Fibroblast of the aortic adventitia (primary cell): ENCODE measurements around the gene UBXN6. TPM values are rescaled to one million over a fixed set of nuclear protein-coding genes. Genes with fewer than 3 reads are reported as not detected.

Experiments
- DNase-seq: peaks from one replicate; pipeline ENCODE4 v3.0.0-alpha.2; 2010; ENCODE audit warnings: low read depth
- H3K4me3 ChIP-seq: 2 replicates; pipeline ENCODE4 v1.5.1; 2011; ENCODE audit warnings: low read depth, mild to moderate bottlenecking, control low read depth, low read length, moderate library complexity
- CTCF ChIP-seq: IDR thresholded peaks from 2 replicates; pipeline ENCODE4 v1.5.1; 2011; ENCODE audit warnings: mild to moderate bottlenecking, low read length, control low read depth, inconsistent platforms; ENCODE audit not compliant: insufficient read depth
- total RNA-seq: library from RNA; depleted of rRNA; stranded (reverse); fragments of >200 nt; gene quantifications from 2 replicates; pipeline ENCODE4 v1.2.3, GENCODE V29; 2012; ENCODE audit warnings: low replicate concordance

UBXN6 gene
- total RNA-seq, 1 donor = 87.9 TPM

GRCh38 chr19:4499318-4499717, 41.7 kb upstream of the UBXN6 start:
- no peak for TF ChIP-seq CTCF
- no peak for DNase-seq
- no peak overlapping the region for H3K4me3 ChIP-seq

GRCh38 chr19:4498694-4499093, 41.1 kb upstream of the UBXN6 start:
- DNase-seq = no peak
- no peak for TF ChIP-seq CTCF

GRCh38 chr19:4497770-4498389, 40.3 kb upstream of the UBXN6 start:
- no peak for DNase-seq
- no peak overlapping the region for H3K4me3 ChIP-seq

More at GRCh38 chr19:4498694-4499093, 41.1 kb upstream of the UBXN6 start:
- H3K4me3 ChIP-seq = no peak overlapping the region

DNA sequence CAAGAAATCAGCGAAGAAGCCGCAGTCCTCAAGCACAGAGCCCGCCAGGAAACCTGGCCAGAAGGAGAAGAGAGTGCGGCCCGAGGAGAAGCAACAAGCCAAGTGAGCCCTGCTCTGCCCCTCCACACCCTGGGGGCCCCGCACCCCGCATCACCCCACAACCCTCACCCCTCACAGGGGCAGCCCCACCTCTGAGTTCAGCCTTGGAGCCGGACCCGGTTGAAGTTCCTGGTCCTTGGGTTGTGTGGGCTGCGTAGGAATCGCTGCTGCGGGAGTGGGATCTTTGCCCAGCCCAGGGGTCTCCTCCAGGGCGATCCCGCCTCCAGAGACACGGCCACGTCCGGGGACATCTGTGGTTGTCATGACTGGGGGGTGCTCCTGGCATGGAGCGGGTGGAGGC, 38.7 kb upstream of the UBXN6 start:
- DNase-seq = no peak
- H3K4me3 ChIP-seq = no peak overlapping the region
- no peak for TF ChIP-seq CTCF

More at GRCh38 chr19:4497770-4498389, 40.3 kb upstream of the UBXN6 start:
- no peak for TF ChIP-seq CTCF

DNA sequence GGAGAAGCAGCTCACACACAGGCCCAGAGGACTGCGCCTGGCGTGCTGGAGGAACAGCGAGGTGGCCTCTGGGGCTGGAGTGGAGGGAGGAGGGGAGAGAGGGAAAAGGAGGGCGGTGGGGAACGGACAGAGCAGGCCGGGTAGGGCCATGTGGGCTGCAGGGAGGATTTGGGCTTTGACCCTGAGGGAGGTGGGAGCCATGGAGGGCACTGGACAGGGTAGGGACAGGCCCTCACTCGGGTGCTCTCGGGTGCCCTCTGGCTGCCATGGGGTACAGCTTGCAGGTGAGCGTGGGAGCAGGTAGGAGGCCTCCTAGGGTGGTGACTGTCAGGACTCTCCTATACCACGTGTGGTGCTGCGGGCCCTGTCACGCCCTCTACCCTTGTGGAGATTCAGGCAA, 37.9 kb upstream of the UBXN6 start:
- peak; percentile 17 for TF ChIP-seq CTCF
- H3K4me3 ChIP-seq = no peak overlapping the region
- DNase-seq = no peak

- no peak for DNase-seq
- no peak overlapping the region for H3K4me3 ChIP-seq
- TF ChIP-seq CTCF = no peak
Measured at GRCh38 chr19:4494691-4495064, 37.1 kb upstream of the UBXN6 start.

GRCh38 chr19:4493929-4494690, 36.5 kb upstream of the UBXN6 start:
- no peak for TF ChIP-seq CTCF
- DNase-seq = no peak
- no peak overlapping the region for H3K4me3 ChIP-seq
